IMR-90 (cell line): ENCODE measurements around the gene LIMS1. TPM values are rescaled to one million over a fixed set of nuclear protein-coding genes. Genes with fewer than 3 reads are reported as not detected.

Experiments used
- ATAC-seq: fragments of 200-7000 bp; cut with Tn5 transposase; 2 replicates; pipeline ENCODE4 v1.9.1; 2020; ENCODE audit warnings: low read depth, mild to moderate bottlenecking, moderate library complexity
- BruUV-seq: library from RNA; stranded (reverse); fragments of 400-500 nt; replicated peaks from 2 replicates; lab custom pipeline; 2021; lab: Mats Ljungman, UMichigan
- CTCF ChIA-PET: fragments of 300-600 bp; formaldehyde crosslinking; extraction: SDS; loops from one replicate; lab custom pipeline; 2021; ENCODE audit warnings: antibody characterized with exemption; lab: Yijun Ruan, JAX
- POLR2A ChIA-PET: fragments of 300-600 bp; sonication (Branson Sonifier 250); formaldehyde crosslinking; loops from one replicate; lab custom pipeline; 2022; ENCODE audit warnings: antibody characterized with exemption; ENCODE audit not compliant: unreplicated experiment; lab: Charles Lee
- DNase-seq: peaks from one replicate; pipeline ENCODE4 v3.0.0; 2013
- H2AFZ ChIP-seq: replicated peaks from 2 replicates; pipeline ENCODE3; 2013; ENCODE audit warnings: low read length, mild to moderate bottlenecking; ENCODE audit not compliant: poor library complexity
- H2AK5ac ChIP-seq: 2 replicates; pipeline ENCODE4 v1.6.1; 2013; ENCODE audit warnings: low read depth, low read length, inconsistent platforms
- H2AK9ac ChIP-seq: replicated peaks from 2 replicates; pipeline ENCODE3; 2013; ENCODE audit warnings: mild to moderate bottlenecking, low read depth, low read length, moderate library complexity; ENCODE audit not compliant: poor library complexity
- H2BK120ac ChIP-seq: 2 replicates; pipeline ENCODE4 v1.6.1; 2013; ENCODE audit warnings: low read depth, low read length, inconsistent platforms
- H2BK15ac ChIP-seq: 3 replicates; pipeline ENCODE4 v1.6.1; 2013; ENCODE audit warnings: low read depth, low read length, inconsistent platforms
- H2BK20ac ChIP-seq: 2 replicates; pipeline ENCODE4 v1.6.1; 2013; ENCODE audit warnings: low read depth, mild to moderate bottlenecking, inconsistent platforms, low read length, moderate library complexity
- H2BK5ac ChIP-seq: 2 replicates; pipeline ENCODE4 v1.6.1; 2013; ENCODE audit warnings: mild to moderate bottlenecking, low read depth, low read length, inconsistent platforms; ENCODE audit not compliant: poor library complexity, severe bottlenecking
- H3K14ac ChIP-seq: replicated peaks from 2 replicates; pipeline ENCODE4 v1.6.1; 2013; ENCODE audit warnings: low read depth, low read length, inconsistent platforms
- H3K18ac ChIP-seq: 2 replicates; pipeline ENCODE4 v1.6.1; 2013; ENCODE audit warnings: low read depth, low read length, control low read depth
- H3K23ac ChIP-seq: 2 replicates; pipeline ENCODE4 v1.6.1; 2013; ENCODE audit warnings: low read depth, low read length, inconsistent platforms
- H3K27ac ChIP-seq: 2 replicates; pipeline ENCODE4 v1.5.1; 2013; ENCODE audit warnings: mild to moderate bottlenecking, control low read depth, low read length; ENCODE audit not compliant: insufficient read depth
- H3K27me3 ChIP-seq: 2 replicates; pipeline ENCODE4 v1.6.1; 2013; ENCODE audit warnings: low read length; ENCODE audit not compliant: control insufficient read depth, insufficient read depth
- H3K36me3 ChIP-seq: 2 replicates; pipeline ENCODE4 v1.6.1; 2013; ENCODE audit warnings: low read length, mixed read lengths; ENCODE audit not compliant: control insufficient read depth, insufficient read depth
- H3K4ac ChIP-seq: 2 replicates; pipeline ENCODE4 v1.6.1; 2013; ENCODE audit warnings: low read depth, low read length, inconsistent platforms
- H3K4me1 ChIP-seq: 2 replicates; pipeline ENCODE4 v1.6.1; 2013; ENCODE audit warnings: low read length, mixed read lengths; ENCODE audit not compliant: control insufficient read depth, insufficient read depth
- H3K4me2 ChIP-seq: 2 replicates; pipeline ENCODE4 v1.6.1; 2013; ENCODE audit warnings: low read depth, mild to moderate bottlenecking, control low read depth, low read length, moderate library complexity
- H3K4me3 ChIP-seq: 2 replicates; pipeline ENCODE4 v1.5.1; 2013; ENCODE audit warnings: low read depth, mild to moderate bottlenecking, control low read depth, low read length, moderate library complexity; ENCODE audit not compliant: insufficient read depth
- H3K56ac ChIP-seq: 2 replicates; pipeline ENCODE4 v1.6.1; 2013; ENCODE audit warnings: low read length, inconsistent platforms; ENCODE audit not compliant: insufficient read depth; ENCODE audit errors: extremely low read depth
- H3K79me1 ChIP-seq, 2 experiments: 2 replicates each; pipeline ENCODE4 v1.6.1; 2013; ENCODE audit warnings: low read length in 2 of 2, inconsistent platforms in 1 of 2, low read depth in 1 of 2
- H3K9ac ChIP-seq: 2 replicates; pipeline ENCODE4 v1.6.1; 2013; ENCODE audit warnings: low read depth, low read length, control low read depth
- H3K9me1 ChIP-seq: 2 replicates; pipeline ENCODE4 v1.6.1; 2013; ENCODE audit warnings: low read length, inconsistent platforms; ENCODE audit not compliant: insufficient read depth
- H3K9me3 ChIP-seq: 2 replicates; pipeline ENCODE4 v1.6.1; 2013; ENCODE audit warnings: low read length; ENCODE audit not compliant: control insufficient read depth, insufficient read depth
- H4K20me1 ChIP-seq: 2 replicates; pipeline ENCODE4 v1.6.1; 2013; ENCODE audit warnings: low read length, inconsistent platforms; ENCODE audit not compliant: insufficient read depth
- H4K5ac ChIP-seq: 2 replicates; pipeline ENCODE4 v1.6.1; 2013; ENCODE audit warnings: mild to moderate bottlenecking, low read depth, low read length, control low read depth
- H4K8ac ChIP-seq, 2 experiments: 2 replicates each; pipeline ENCODE4 v1.6.1; 2013; ENCODE audit warnings: low read depth in 2 of 2, low read length in 2 of 2, control low read depth in 1 of 2, inconsistent platforms in 1 of 2
- H4K91ac ChIP-seq: 2 replicates; pipeline ENCODE4 v1.6.1; 2013; ENCODE audit warnings: low read depth, low read length, inconsistent platforms; ENCODE audit not compliant: insufficient read depth
- CEBPB ChIP-seq: IDR thresholded peaks from 2 replicates; pipeline ENCODE4 v1.6.1; 2012; ENCODE audit warnings: low read depth, low read length, improper control_type of control experiment
- CHD1 ChIP-seq: IDR thresholded peaks from 2 replicates; pipeline ENCODE4 v1.6.1; 2012; ENCODE audit warnings: low read depth, low read length, improper control_type of control experiment
- CTCF ChIP-seq: conservative IDR thresholded peaks from 2 replicates; pipeline ENCODE4 v1.5.1; 2012; ENCODE audit warnings: mild to moderate bottlenecking, low read depth, low read length, improper control_type of control experiment
- ELK1 ChIP-seq: fragments of 150-350 bp; IDR thresholded peaks from 2 replicates; pipeline ENCODE4 v1.6.1; 2016; ENCODE audit warnings: low read depth, mild to moderate bottlenecking, low read length, moderate library complexity, borderline replicate concordance
- FOS ChIP-seq: fragments of 150-350 bp; IDR thresholded peaks from 2 replicates; pipeline ENCODE4 v1.6.1; 2016; ENCODE audit warnings: low read depth, low read length
- MAFK ChIP-seq: IDR thresholded peaks from 2 replicates; pipeline ENCODE4 v1.6.1; 2012; ENCODE audit warnings: low read depth, low read length, improper control_type of control experiment
- MAZ ChIP-seq: IDR thresholded peaks from 2 replicates; pipeline ENCODE4 v1.6.1; 2012; ENCODE audit warnings: low read depth, mild to moderate bottlenecking, low read length, improper control_type of control experiment, moderate library complexity, borderline replicate concordance
- MXI1 ChIP-seq: IDR thresholded peaks from 2 replicates; pipeline ENCODE4 v1.6.1; 2012; ENCODE audit warnings: low read depth, mild to moderate bottlenecking, low read length, moderate library complexity, borderline replicate concordance
- NFE2L2 ChIP-seq: fragments of 150-350 bp; IDR thresholded peaks from 2 replicates; pipeline ENCODE4 v1.6.1; 2016; ENCODE audit warnings: low read depth, mild to moderate bottlenecking, low read length
- POLR2A ChIP-seq: IDR thresholded peaks from 2 replicates; pipeline ENCODE4 v1.6.1; 2012; ENCODE audit warnings: mild to moderate bottlenecking, low read depth, low read length
- RAD21 ChIP-seq: IDR thresholded peaks from 2 replicates; pipeline ENCODE4 v1.6.1; 2012; ENCODE audit warnings: low read length, improper control_type of control experiment
- RCOR1 ChIP-seq: IDR thresholded peaks from 2 replicates; pipeline ENCODE4 v1.6.1; 2012; ENCODE audit warnings: mild to moderate bottlenecking, low read length, improper control_type of control experiment; ENCODE audit not compliant: insufficient replicate concordance
- SMC3 ChIP-seq: fragments of 150-350 bp; IDR thresholded peaks from 2 replicates; pipeline ENCODE4 v1.6.1; 2016; ENCODE audit warnings: low read depth, mild to moderate bottlenecking, antibody characterized with exemption, low read length, moderate library complexity
- USF2 ChIP-seq: fragments of 150-350 bp; IDR thresholded peaks from 2 replicates; pipeline ENCODE4 v1.6.1; 2017; ENCODE audit warnings: mild to moderate bottlenecking, antibody characterized with exemption, low read length, low read depth
- WGBS, 2 experiments: methylation state at CpG; one replicate each; pipeline versions ENCODE4 v1.1.5 to v1.1.7; 2013; ENCODE audit warnings: missing lambda C conversion rate in 2 of 2; ENCODE audit not compliant: insufficient read length in 1 of 2; ENCODE audit errors: extremely low coverage in 2 of 2; 5-methylcytosine and 5-hydroxymethylcytosine counted together
- dilution Hi-C: fragments of 300-500 bp; cut with HindIII; formaldehyde crosslinking; loops from one replicate; pipeline ENCODE4 v1.14.3; 2018; ENCODE audit warnings: low sequenced_read_pairs; ENCODE audit not compliant: unreplicated experiment
- in situ Hi-C: fragments of 300-500 bp; cut with MboI; formaldehyde crosslinking; loops from 3 replicates; pipeline ENCODE4 v1.14.3; 2019; ENCODE audit warnings: low sequenced_read_pairs, inconsistent platforms, mixed read lengths
- intact Hi-C: fragments of 100-400 bp; cut with micrococcal nuclease; formaldehyde crosslinking; loops from 2 replicates; pipeline ENCODE4 v1.10.0; 2022
- polyA plus RNA-seq, 3 experiments: library from polyadenylated mRNA; depleted of rRNA; stranded (reverse); fragments of >200 nt; gene quantifications; 2 replicates each; pipeline ENCODE4 v1.2.3, GENCODE V29; 2012; ENCODE audit warnings: low replicate concordance in 1 of 3
- total RNA-seq: library from RNA; depleted of rRNA; stranded (reverse); fragments of >200 nt; gene quantifications from 2 replicates; pipeline ENCODE4 v1.2.3, GENCODE V29; 2012

LIMS1 gene
- total and polyA plus RNA-seq, 2 of the 4 experiments (the other 2 are of a cell fraction) = 59.1 to 131 TPM

GRCh38 chr2:108630567-108631405, 96.5 kb downstream of the LIMS1 start:
- no peak overlapping the region for H2AK5ac ChIP-seq
- H2BK120ac ChIP-seq = no peak overlapping the region
- no peak for TF ChIP-seq CTCF
- TF ChIP-seq FOS = no peak
- no peak for TF ChIP-seq CEBPB
- no peak for TF ChIP-seq SMC3
- no peak for TF ChIP-seq ELK1
- no peak for TF ChIP-seq MXI1
- TF ChIP-seq RAD21 = no peak
- no peak for TF ChIP-seq NFE2L2
- TF ChIP-seq MAZ = no peak
- TF ChIP-seq POLR2A = no peak
- TF ChIP-seq RCOR1 = no peak
- TF ChIP-seq CHD1 = no peak
- TF ChIP-seq USF2 = no peak
- no peak for TF ChIP-seq MAFK
- in situ Hi-C loops (no loop called here), intact Hi-C loops (no loop called here), dilution Hi-C loops (no loop called here)
- no peak overlapping the region for H3K14ac ChIP-seq
- peaks cover 28% of the 10 kb centered on the region for H3K9me1 ChIP-seq
- no peak overlapping the region for H2BK20ac ChIP-seq
- H3K4me3 ChIP-seq = no peak overlapping the region
- peaks cover 20% of the 10 kb centered on the region for H3K4me1 ChIP-seq
- ChIA-PET POLR2A (no interaction called here), CTCF (no interaction called here)
- H2AK9ac ChIP-seq = no peak overlapping the region
- no peak overlapping the region for H2AFZ ChIP-seq
- H2BK5ac ChIP-seq = no peak overlapping the region
- peak; percentile 31; the same call in 1 of the 2 replicates for ATAC-seq
- H3K27me3 ChIP-seq = no peaks in the 10 kb centered on the region
- no peak overlapping the region for H3K56ac ChIP-seq
- 80% methylated on average over 1 of the region's 5 CpGs; no CpG with 5 or more reads in 1 of the 2 experiments for WGBS, 2 experiments
- H4K91ac ChIP-seq = no peak overlapping the region
- H3K4me2 ChIP-seq = no peak overlapping the region
- H3K4ac ChIP-seq = peak overlapping the region; percentile 26; the same call in 1 of the 2 replicates
- no peak overlapping the region for H4K8ac ChIP-seq
- peak overlapping the region; percentile 38; the same call in 1 of the 2 replicates for H3K18ac ChIP-seq
- BruUV-seq = no TSS peak
- no peaks in the 10 kb centered on the region for H3K36me3 ChIP-seq
- H3K23ac ChIP-seq = no peak overlapping the region
- H3K9ac ChIP-seq = no peak overlapping the region
- no peak overlapping the region for H2BK15ac ChIP-seq
- H4K20me1 ChIP-seq = peaks cover 45% of the 10 kb centered on the region
- H3K9me3 ChIP-seq = no peaks in the 10 kb centered on the region
- peaks cover 31 to 79% of the 10 kb centered on the region in 2 experiments for H3K79me1 ChIP-seq
- H4K5ac ChIP-seq = no peak overlapping the region
- no peak overlapping the region for H3K27ac ChIP-seq
- peak; percentile 51 for DNase-seq
